Measurements from ENCODE around the gene C22orf23. TPM values are rescaled to one million over a fixed set of nuclear protein-coding genes. Genes with fewer than 3 reads are reported as not detected.
"Not testable (repeated sequence)": the region's sequence is repeated elsewhere in the genome, so short reads cannot be mapped to it uniquely, and the experiment has no call there.

Gene C22orf23
- total and polyA plus RNA-seq, 8 donors = 0.09 to 0.68 (median 0.27) TPM; not detected in 2

GRCh38 chr22:37957232-37957631 lies 3.8 kb upstream of the C22orf23 start:
- DNase-seq (no peak), ATAC-seq (no peak), FAIRE-seq (no peak)
- 72 to 76% methylated on average over 4 of the region's 4 CpGs for WGBS, 2 donors
- H3K36me3 ChIP-seq = peaks cover 0 to 29% (median under 1%) of the 10 kb centered on the region in 3 donors
- no peak overlapping the region for H3K4me3 ChIP-seq
- TF ChIP-seq CTCF (IDR thresholded peaks at IDR 0.05) = no peak
- no peak overlapping the region for H3K27ac ChIP-seq
- H3K9me3 ChIP-seq = no peaks in the 10 kb centered on the region
- H3K27me3 ChIP-seq = no peaks in the 10 kb centered on the region
- H3K4me1 ChIP-seq = peaks cover 0 to 14% (median 7%) of the 10 kb centered on the region in 3 donors
- intact Hi-C loops (cut with DNase I) = no loop called here

- Histone ChIP-seq H3K36me3 (peaks cover 0 to 29% (median 0%) of the 10 kb centered on the region in 3 donors), H3K4me1 (peaks cover 0 to 14% (median 7%) of the 10 kb centered on the region in 3 donors)
- H3K27me3 ChIP-seq; intact Hi-C loops (cut with DNase I); FAIRE-seq; DNase-seq; H3K4me3 ChIP-seq; H3K27ac ChIP-seq; ATAC-seq; H3K9me3 ChIP-seq: not testable (repeated sequence)
- WGBS, 2 donors = 73 to 74% methylated on average over 15 of the region's 15 CpGs
Measured at GRCh38 chr22:37955825-37956397, 2.5 kb upstream of the C22orf23 start.

- peaks cover 0 to 20% (median 0%) of the 10 kb centered on the region in 3 donors for H3K36me3 ChIP-seq
- FAIRE-seq (no peak), ATAC-seq (no peak), DNase-seq (no peak)
- no peaks in the 10 kb centered on the region for H3K9me3 ChIP-seq
- no peak overlapping the region for H3K27ac ChIP-seq
- peak overlapping the region in 1 of 4 donors; percentile 92 for H3K4me3 ChIP-seq
- intact Hi-C loops (cut with DNase I) = no loop called here
- H3K4me1 ChIP-seq = peaks cover 0 to 14% (median 7%) of the 10 kb centered on the region in 3 donors
- WGBS, 2 donors = 34 to 39% methylated on average over 4 of the region's 4 CpGs
- no peaks in the 10 kb centered on the region for H3K27me3 ChIP-seq
- no peak for TF ChIP-seq CTCF (IDR thresholded peaks at IDR 0.05)
Measured at GRCh38 chr22:37954686-37955085, 1.3 kb upstream of the C22orf23 start.

- Histone ChIP-seq H3K9me3 (no peaks in the 10 kb centered on the region), H3K27me3 (no peaks in the 10 kb centered on the region), H3K27ac (peak overlapping the region in 1 of 4 donors; percentile 44), H3K4me1 (peaks cover 0 to 14% (median 7%) of the 10 kb centered on the region in 3 donors), H3K4me3 (peak overlapping the region; percentile 56 to 98 (median 81)), H3K36me3 (peaks cover 0 to 9% (median 0%) of the 10 kb centered on the region in 3 donors)
- WGBS, 2 donors = 0 to 1% methylated on average over 13 of the region's 13 CpGs
- DNase-seq = peak in 1 of 6 donors; percentile 15
- no peak for TF ChIP-seq CTCF (IDR thresholded peaks at IDR 0.05)
- no peak for FAIRE-seq
- intact Hi-C loops (cut with DNase I) = no loop called here
- peak; percentile 30 to 72 (median 64) for ATAC-seq
Measured at GRCh38 chr22:37953062-37953436, 352 bp downstream of the C22orf23 start.

GRCh38 chr22:37952629-37953028 lies 772 bp downstream of the C22orf23 start:
- intact Hi-C loops (cut with DNase I); FAIRE-seq; H3K9me3 ChIP-seq; H3K27ac ChIP-seq; H3K36me3 ChIP-seq; DNase-seq; H3K27me3 ChIP-seq: not testable (repeated sequence)
- peak overlapping the region in 3 of 4 donors; percentile 56 to 92 (median 70) for H3K4me3 ChIP-seq
- H3K4me1 ChIP-seq = peaks cover 0 to 14% (median 7%) of the 10 kb centered on the region in 3 donors
- ATAC-seq = peak; percentile 30 to 50 (median 40)
- 3 to 5% methylated on average over 20 of the region's 20 CpGs for whole genome bisulfite sequencing, 2 donors

- DNase-seq (no peak), FAIRE-seq (no peak), ATAC-seq (no peak)
- Histone ChIP-seq H3K27ac (no peak overlapping the region), H3K4me3 (no peak overlapping the region), H3K27me3 (no peaks in the 10 kb centered on the region), H3K36me3 (no peaks in the 10 kb centered on the region), H3K9me3 (no peaks in the 10 kb centered on the region), H3K4me1 (peaks cover 0 to 14% (median 7%) of the 10 kb centered on the region in 3 donors)
- no peak for TF ChIP-seq CTCF (IDR thresholded peaks at IDR 0.05)
- intact Hi-C loops (cut with DNase I) = no loop called here
- WGBS, 2 donors = 60 to 66% methylated on average over 8 of the region's 8 CpGs
Measured at GRCh38 chr22:37951305-37951704, 2.1 kb downstream of the C22orf23 start.

- H3K4me3 ChIP-seq, H3K9me3 ChIP-seq, FAIRE-seq, H3K36me3 ChIP-seq, ATAC-seq, H3K27ac ChIP-seq, H3K27me3 ChIP-seq, DNase-seq, H3K4me1 ChIP-seq: not testable (repeated sequence)
- intact Hi-C loops (cut with DNase I) = loop anchor here in 1 of 3 donors (10.0 kb wide), 1 partner anchor 62 kb away; no protein-coding TSS in a partner anchor
- 93 to 97% methylated on average over 14 of the region's 14 CpGs for WGBS, 2 donors
Measured at GRCh38 chr22:37947142-37947795, 6.1 kb downstream of the C22orf23 start.

- H3K27me3 ChIP-seq, DNase-seq, H3K4me3 ChIP-seq, H3K4me1 ChIP-seq, ATAC-seq, FAIRE-seq, H3K27ac ChIP-seq, H3K9me3 ChIP-seq: not testable (repeated sequence)
- intact Hi-C loops (cut with DNase I) = loop anchor here in 1 of 3 donors (10.0 kb wide), 1 partner anchor 60 kb away; no protein-coding TSS in a partner anchor
- 93 to 95% methylated on average over 11 of the region's 11 CpGs for WGBS, 2 donors
- peaks cover 0 to 23% (median 13%) of the 10 kb centered on the region in 3 donors for H3K36me3 ChIP-seq
Measured at GRCh38 chr22:37944423-37944822, 9.0 kb downstream of the C22orf23 start.
